T-helper 17 cell (primary cell): ENCODE measurements around the gene ZNF423. TPM values are rescaled to one million over a fixed set of nuclear protein-coding genes. Genes with fewer than 3 reads are reported as not detected.

Experiments used
- ATAC-seq: fragments of 150-1000 bp; cut with Tn5 transposase; 2 replicates; pipeline ENCODE4 v1.10.0; 2021; ENCODE audit warnings: mild to moderate bottlenecking, moderate library complexity
- DNase-seq, 3 donors: peaks; one replicate each; pipeline versions ENCODE4 v3.0.0 to v3.0.0-alpha.2; 2020 to 2021
- H3K9me3 ChIP-seq: one replicate; pipeline ENCODE4 v1.7.0; 2013; ENCODE audit warnings: low read length, mild to moderate bottlenecking; ENCODE audit not compliant: control insufficient read depth, poor library complexity, severe bottlenecking
- H3K27ac Mint-ChIP-seq: one replicate; pipeline ENCODE4 v1.8.0; 2022; ENCODE audit warnings: mild to moderate bottlenecking, moderate library complexity, mixed read lengths
- H3K27me3 Mint-ChIP-seq: one replicate; pipeline ENCODE4 v1.8.0; 2022; ENCODE audit warnings: mixed read lengths
- H3K36me3 Mint-ChIP-seq: one replicate; pipeline ENCODE4 v1.8.0; 2022; ENCODE audit warnings: low read depth, mixed read lengths
- H3K4me1 Mint-ChIP-seq: one replicate; pipeline ENCODE4 v1.8.0; 2022; ENCODE audit warnings: mild to moderate bottlenecking, mixed read lengths
- H3K4me3 Mint-ChIP-seq: one replicate; pipeline ENCODE4 v1.8.0; 2022; ENCODE audit warnings: mild to moderate bottlenecking, moderate library complexity, mixed read lengths
- total RNA-seq, 4 donors: library from RNA in 2 of 4; stranded (reverse) in 2 of 4; gene quantifications; one replicate each; pipeline ENCODE4 v1.2.3 and lab custom pipeline; 2022 to 2026

ZNF423 gene
- total RNA-seq, 2 donors from 2014 or later = not detected

DNA sequence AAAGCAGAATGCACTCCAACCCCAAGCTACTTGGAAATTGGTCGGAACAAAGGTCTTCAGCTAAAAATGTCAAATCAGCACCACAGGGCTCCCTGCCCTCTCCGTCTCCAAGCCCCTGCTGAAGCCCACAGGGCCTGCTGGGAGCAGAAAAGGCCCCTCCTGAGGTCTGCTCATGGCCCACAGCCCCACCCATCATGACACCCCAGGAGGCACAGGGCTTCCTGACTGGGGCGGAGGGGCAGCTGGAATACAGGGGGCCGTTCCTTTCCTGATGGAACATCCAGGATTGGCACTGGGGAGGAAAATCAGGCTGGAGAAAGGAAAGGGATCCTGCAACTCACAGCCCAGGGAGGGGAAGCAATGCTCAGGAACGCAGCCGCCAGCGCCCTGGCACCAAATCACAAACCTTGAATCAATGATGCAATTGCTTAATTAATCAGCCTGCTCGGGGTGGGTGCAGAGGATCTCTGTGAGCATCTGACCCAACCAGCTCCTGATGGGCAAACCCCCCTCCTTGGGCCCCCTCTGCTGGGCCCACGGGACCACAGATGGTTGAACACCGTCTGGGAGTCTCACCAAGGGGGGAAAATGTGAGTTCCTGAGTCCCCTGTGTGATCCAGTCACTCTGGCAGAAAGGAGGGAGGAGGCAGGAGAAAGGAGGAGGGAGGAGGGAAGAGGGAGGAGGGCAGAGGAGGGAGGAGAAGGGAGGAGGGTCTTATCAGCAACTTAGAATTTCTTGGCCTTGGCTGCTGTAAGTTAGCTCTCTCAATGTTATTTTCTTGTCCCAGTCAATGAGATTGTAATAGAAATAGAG is 155.5 kb downstream of the ZNF423 start:
- Mint-ChIP-seq H3K4me1 (no peaks in the 10 kb centered on the region), H3K4me3 (no peak overlapping the region), H3K36me3 (no peaks in the 10 kb centered on the region), H3K27me3 (peaks cover 31% of the 10 kb centered on the region), H3K27ac (no peak overlapping the region)
- no peaks in the 10 kb centered on the region for H3K9me3 ChIP-seq
- ATAC-seq = no peak
- no peak for DNase-seq

GRCh38 chr16:49699841-49700175 is 156.1 kb downstream of the ZNF423 start:
- H3K9me3 ChIP-seq = no peaks in the 10 kb centered on the region
- no peak for ATAC-seq
- no peaks in the 10 kb centered on the region for H3K36me3 Mint-ChIP-seq
- H3K27me3 Mint-ChIP-seq = peaks cover 31% of the 10 kb centered on the region
- no peak for DNase-seq
- H3K27ac Mint-ChIP-seq = no peak overlapping the region
- no peaks in the 10 kb centered on the region for H3K4me1 Mint-ChIP-seq
- H3K4me3 Mint-ChIP-seq = no peak overlapping the region

GRCh38 chr16:49698931-49699840 is 156.7 kb downstream of the ZNF423 start:
- Mint-ChIP-seq H3K4me1 (no peaks in the 10 kb centered on the region), H3K4me3 (no peak overlapping the region), H3K27ac (no peak overlapping the region), H3K27me3 (peaks cover 31% of the 10 kb centered on the region), H3K36me3 (no peaks in the 10 kb centered on the region)
- DNase-seq (no peak), ATAC-seq (no peak)
- H3K9me3 ChIP-seq = no peaks in the 10 kb centered on the region

- H3K4me1 Mint-ChIP-seq = peaks cover under 1% of the 10 kb centered on the region
- H3K27ac Mint-ChIP-seq = no peak overlapping the region
- H3K36me3 Mint-ChIP-seq = no peaks in the 10 kb centered on the region
- H3K4me3 Mint-ChIP-seq = no peak overlapping the region
- no peak for DNase-seq
- no peak for ATAC-seq
- H3K9me3 ChIP-seq = no peaks in the 10 kb centered on the region
- H3K27me3 Mint-ChIP-seq = peaks cover 31% of the 10 kb centered on the region
These were observed 157.5 kb downstream of the ZNF423 start for GRCh38 chr16:49698453-49698815.

DNA sequence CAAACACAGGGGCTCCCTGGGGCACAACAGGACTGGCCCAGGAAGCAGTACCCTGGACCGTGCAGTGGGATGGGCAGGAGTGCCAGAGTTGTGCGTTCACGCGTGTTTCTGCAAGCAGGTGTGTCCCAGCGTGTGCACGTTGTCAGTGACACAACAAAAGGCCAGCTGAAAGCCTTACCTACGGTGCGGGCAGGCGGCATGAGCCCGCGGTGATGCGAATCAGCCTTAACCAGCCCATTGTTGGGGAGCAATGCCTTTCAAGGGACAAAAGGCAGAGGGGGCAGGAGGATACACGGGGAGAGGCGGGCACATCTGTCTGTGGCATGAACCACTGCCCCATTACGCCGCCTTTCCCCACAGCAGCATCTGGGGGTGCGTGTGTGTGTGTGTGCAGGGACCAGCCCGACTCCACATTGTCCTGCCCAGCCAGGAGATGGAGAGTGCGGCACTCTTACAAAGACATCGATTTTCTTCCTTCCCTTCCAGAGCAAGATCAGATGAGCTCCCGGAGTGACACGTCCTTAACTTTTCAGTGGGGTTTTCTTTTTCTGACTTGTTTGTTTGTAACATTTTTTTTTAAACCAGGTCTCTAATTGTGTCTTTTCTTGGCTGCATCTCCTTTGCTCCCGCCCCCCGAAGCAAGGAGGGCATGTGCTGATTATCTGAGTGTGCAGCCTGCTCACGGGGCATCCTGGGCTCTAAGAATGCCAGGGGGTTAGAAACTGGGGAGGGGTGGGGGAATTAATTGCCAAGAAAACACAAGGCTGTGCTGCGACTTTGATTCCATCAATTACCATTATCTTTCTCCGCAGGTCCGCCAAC is 158.1 kb downstream of the ZNF423 start:
- Mint-ChIP-seq H3K27me3 (peaks cover 31% of the 10 kb centered on the region), H3K27ac (no peak overlapping the region), H3K36me3 (no peaks in the 10 kb centered on the region), H3K4me3 (no peak overlapping the region), H3K4me1 (peaks cover 2% of the 10 kb centered on the region)
- DNase-seq (no peak), ATAC-seq (no peak)
- H3K9me3 ChIP-seq = no peaks in the 10 kb centered on the region

DNA sequence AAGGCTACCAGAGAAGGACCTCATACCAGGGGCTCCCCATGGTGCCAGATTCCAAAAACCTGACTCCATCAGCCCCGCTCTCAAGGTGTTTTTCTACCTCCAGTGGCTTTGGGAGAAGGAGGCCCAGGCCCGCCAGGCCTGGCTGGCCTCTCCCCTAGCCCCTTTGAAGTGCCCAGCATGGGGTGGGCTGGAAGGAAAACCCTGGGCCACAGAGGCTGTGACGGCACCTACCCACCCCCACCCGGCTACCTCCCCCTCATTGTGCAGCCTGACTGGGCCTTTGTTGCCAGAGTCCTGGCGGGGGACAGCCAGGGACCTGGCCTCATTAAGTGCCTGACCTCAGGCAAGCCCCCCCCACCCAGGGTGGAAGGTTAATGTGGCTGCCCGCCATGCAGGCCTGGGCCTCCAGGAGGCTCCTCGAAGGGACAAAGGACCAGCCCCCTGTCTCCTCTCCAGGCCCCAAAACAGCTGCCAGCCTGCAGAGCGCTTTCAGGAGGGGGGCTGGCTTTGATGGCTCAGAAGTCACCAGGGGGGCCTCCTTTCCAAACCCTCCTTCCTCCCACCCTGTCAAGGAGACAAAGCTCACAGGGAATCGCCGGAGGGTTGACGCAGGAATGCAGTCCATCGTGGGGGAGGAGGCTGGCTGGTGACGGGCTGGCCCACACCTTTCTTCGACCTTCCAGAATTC is 159.4 kb downstream of the ZNF423 start:
- peaks cover 2% of the 10 kb centered on the region for H3K4me1 Mint-ChIP-seq

GRCh38 chr16:49695782-49696413 is 160.0 kb downstream of the ZNF423 start:
- Mint-ChIP-seq H3K36me3 (no peaks in the 10 kb centered on the region), H3K4me3 (no peak overlapping the region), H3K27ac (no peak overlapping the region), H3K27me3 (peaks cover 31% of the 10 kb centered on the region), H3K4me1 (peaks cover 2% of the 10 kb centered on the region)
- DNase-seq (no peak), ATAC-seq (no peak)
- H3K9me3 ChIP-seq = no peaks in the 10 kb centered on the region

More for the DNA sequence above, 159.4 kb downstream of the ZNF423 start:
- ATAC-seq (no peak), DNase-seq (no peak)
- no peaks in the 10 kb centered on the region for H3K36me3 Mint-ChIP-seq
- no peaks in the 10 kb centered on the region for H3K9me3 ChIP-seq
- peaks cover 31% of the 10 kb centered on the region for H3K27me3 Mint-ChIP-seq
- no peak overlapping the region for H3K4me3 Mint-ChIP-seq
- no peak overlapping the region for H3K27ac Mint-ChIP-seq

GRCh38 chr16:49693445-49693844 is 162.5 kb downstream of the ZNF423 start:
- H3K36me3 Mint-ChIP-seq = no peaks in the 10 kb centered on the region

GRCh38 chr16:49690778-49691177 is 165.1 kb downstream of the ZNF423 start:
- Mint-ChIP-seq H3K4me1 (peaks cover 2% of the 10 kb centered on the region), H3K4me3 (no peak overlapping the region), H3K27me3 (peaks cover 47% of the 10 kb centered on the region), H3K27ac (no peak overlapping the region), H3K36me3 (no peaks in the 10 kb centered on the region)
- ATAC-seq (no peak), DNase-seq (no peak)
- H3K9me3 ChIP-seq = no peaks in the 10 kb centered on the region

More at GRCh38 chr16:49693445-49693844, 162.5 kb downstream of the ZNF423 start:
- Mint-ChIP-seq H3K27ac (no peak overlapping the region), H3K4me3 (no peak overlapping the region), H3K4me1 (peaks cover 2% of the 10 kb centered on the region), H3K27me3 (peaks cover 39% of the 10 kb centered on the region)
- no peaks in the 10 kb centered on the region for H3K9me3 ChIP-seq
- DNase-seq = no peak
- no peak for ATAC-seq

GRCh38 chr16:49688036-49688697 is 167.7 kb downstream of the ZNF423 start:
- Mint-ChIP-seq H3K4me1 (no peaks in the 10 kb centered on the region), H3K27ac (no peak overlapping the region), H3K36me3 (no peaks in the 10 kb centered on the region), H3K4me3 (no peak overlapping the region), H3K27me3 (peaks cover 58% of the 10 kb centered on the region)
- no peaks in the 10 kb centered on the region for H3K9me3 ChIP-seq
- ATAC-seq (no peak), DNase-seq (no peak)

DNA sequence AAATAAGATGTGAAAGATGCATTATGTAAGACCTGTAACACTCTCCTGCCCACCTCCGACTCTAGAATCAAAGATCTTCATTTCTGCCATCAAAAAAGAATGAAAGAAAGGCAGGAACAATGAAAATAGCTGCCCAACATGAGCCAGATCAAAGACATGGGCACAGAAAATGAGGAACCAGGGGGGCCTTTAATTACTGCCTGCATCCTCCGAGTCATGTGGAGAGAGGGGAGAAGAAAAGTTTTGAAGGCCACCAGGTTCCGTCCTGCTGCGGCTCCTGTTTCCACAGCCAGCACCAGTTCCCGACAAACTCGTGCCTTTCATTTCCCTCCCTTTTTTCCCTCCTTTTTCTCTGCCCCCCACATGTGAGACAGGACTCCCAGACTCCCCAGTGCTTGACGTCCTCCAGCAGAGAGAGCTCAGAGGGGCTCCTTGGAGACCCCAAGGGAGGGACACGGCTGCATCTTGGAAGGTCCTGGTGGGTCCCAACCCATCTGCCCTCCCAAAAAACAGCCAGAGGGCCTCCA is 168.4 kb downstream of the ZNF423 start:
- H3K9me3 ChIP-seq = no peaks in the 10 kb centered on the region
- no peak overlapping the region for H3K27ac Mint-ChIP-seq
- ATAC-seq (no peak), DNase-seq (no peak)
- H3K27me3 Mint-ChIP-seq = peaks cover 63% of the 10 kb centered on the region
- no peak overlapping the region for H3K4me3 Mint-ChIP-seq
- H3K36me3 Mint-ChIP-seq = no peaks in the 10 kb centered on the region
- H3K4me1 Mint-ChIP-seq = no peaks in the 10 kb centered on the region

DNA sequence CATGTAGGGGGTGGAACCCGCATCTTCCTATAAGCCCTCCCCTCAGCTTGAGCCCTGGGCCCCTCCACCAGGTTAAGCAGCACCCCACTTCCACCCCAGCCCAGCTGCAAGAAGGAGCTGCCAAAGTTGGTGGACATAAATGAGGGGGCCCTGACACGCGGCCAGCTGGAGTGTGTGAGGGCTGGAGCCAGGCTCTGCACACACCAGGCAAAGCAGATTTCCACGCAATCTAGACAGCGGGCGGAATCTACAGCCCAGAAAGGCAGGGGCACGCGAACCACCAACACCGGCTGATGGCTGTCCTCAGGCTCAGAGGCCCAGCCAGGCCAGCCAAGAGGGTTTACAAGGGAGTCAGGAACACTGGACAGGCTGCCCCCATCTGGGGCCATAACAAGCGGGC is 171.2 kb downstream of the ZNF423 start:
- Mint-ChIP-seq H3K36me3 (no peaks in the 10 kb centered on the region), H3K27ac (no peak overlapping the region), H3K4me3 (no peak overlapping the region), H3K27me3 (peaks cover 63% of the 10 kb centered on the region), H3K4me1 (no peaks in the 10 kb centered on the region)
- no peaks in the 10 kb centered on the region for H3K9me3 ChIP-seq
- ATAC-seq = no peak
- no peak for DNase-seq
